ENCODE data around the gene FRMD8. TPM values are rescaled to one million over a fixed set of nuclear protein-coding genes. Genes with fewer than 3 reads are reported as not detected.

Gene FRMD8
- total and polyA plus RNA-seq, 9 of the 15 experiments (the other 6 are each of a cell fraction or from before 2014, with no cell fraction given), result 4.5 to 54.5 (median 15.8) TPM

DNA sequence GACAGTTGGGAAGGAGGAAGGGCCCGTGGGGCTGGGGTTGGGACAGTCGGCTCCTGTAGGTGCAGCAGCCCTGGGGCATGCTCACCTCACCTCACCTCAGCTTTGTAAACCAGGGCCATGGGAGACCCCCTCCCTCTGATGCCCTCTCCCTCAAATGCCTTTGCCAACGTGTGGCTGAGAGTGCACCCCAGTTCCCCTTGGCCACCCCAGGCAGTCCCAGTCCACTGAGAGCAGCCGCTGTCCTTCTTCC lies 31.9 kb downstream of the FRMD8 start:
- ChIA-PET CTCF (ENCODE audit: low intra/inter-chr PET ratio) (interaction anchor here (0.5 kb wide), 1 partner anchor 88 kb away, joined by 3 read pairs; no protein-coding TSS in a partner anchor), POLR2A (interaction anchor here (2.0 to 17.3 kb wide), 6 partner anchors 7 to 88 kb away, joined by 10 to 1349 read pairs (median 218); partner anchors contain the start of genes FRMD8, MALAT1, NEAT1 and SLC25A45)
- Histone ChIP-seq H3K27ac (ENCODE audit: extremely low read depth, low read depth, low read length) (peak overlapping the region; percentile 98), H3K9ac (ENCODE audit: insufficient read depth in 1 of 2, low read depth in 2 of 2, low read length in 2 of 2) (peak overlapping the region; percentile 88 to 98), H3K36me3 (ENCODE audit: control insufficient read depth, insufficient read depth, low read length) (peaks cover 11% of the 10 kb centered on the region; the same call in 2 of the 3 replicates), H3K4me1 (replicated peaks in 1 of 2; ENCODE audit: control insufficient read depth in 2 of 2, insufficient read depth in 2 of 2, low read length in 2 of 2) (peaks cover 51 to 74% of the 10 kb centered on the region in 2 experiments), H3K4me2 (ENCODE audit: insufficient read depth, low read length) (peak overlapping the region; percentile 91), H3K79me2 (ENCODE audit: control insufficient read depth, insufficient read depth, low read length) (peaks cover 68% of the 10 kb centered on the region), H2AFZ (ENCODE audit: low read depth, low read length) (peak overlapping the region; percentile 70), H3K9me1 (ENCODE audit: control insufficient read depth, insufficient read depth, low read length) (no peaks in the 10 kb centered on the region), H3K4me3 (peak overlapping the region; percentile 43; the same call in 1 of the 2 replicates), H4K20me1 (replicated peaks; ENCODE audit: control insufficient read depth, insufficient read depth, low read length) (peaks cover 6% of the 10 kb centered on the region), H3K9me3 (replicated peaks; ENCODE audit: control insufficient read depth, insufficient read depth, low read depth, low read length) (no peaks in the 10 kb centered on the region), H3K27me3 (ENCODE audit: control insufficient read depth in 2 of 2, insufficient read depth in 2 of 2, low read length in 2 of 2) (no peaks in the 10 kb centered on the region)
- intact Hi-C loops (cut with micrococcal nuclease) (no loop called here), in situ Hi-C loops (cut with MboI) (loop anchor here (5.0 kb wide), 1 partner anchor 94 kb away; no protein-coding TSS in a partner anchor)
- BruUV-seq (replicated peaks), result no TSS peak
- ATAC-seq (no peak), FAIRE-seq (no peak), DNase-seq (ENCODE audit: extremely low read depth in 1 of 4, low spot score in 3 of 4) (peak in 1 of 4 experiments; percentile 66)
- 6% methylated on average over 2 of the region's 4 CpGs for WGBS (ENCODE audit: insufficient coverage, low coverage, missing lambda C conversion rate)
- no peak for TF ChIP-seq NR2F6 (CRISPR knock-in tag; IDR thresholded peaks at IDR 0.05)
- TF ChIP-seq, protein P1, sequence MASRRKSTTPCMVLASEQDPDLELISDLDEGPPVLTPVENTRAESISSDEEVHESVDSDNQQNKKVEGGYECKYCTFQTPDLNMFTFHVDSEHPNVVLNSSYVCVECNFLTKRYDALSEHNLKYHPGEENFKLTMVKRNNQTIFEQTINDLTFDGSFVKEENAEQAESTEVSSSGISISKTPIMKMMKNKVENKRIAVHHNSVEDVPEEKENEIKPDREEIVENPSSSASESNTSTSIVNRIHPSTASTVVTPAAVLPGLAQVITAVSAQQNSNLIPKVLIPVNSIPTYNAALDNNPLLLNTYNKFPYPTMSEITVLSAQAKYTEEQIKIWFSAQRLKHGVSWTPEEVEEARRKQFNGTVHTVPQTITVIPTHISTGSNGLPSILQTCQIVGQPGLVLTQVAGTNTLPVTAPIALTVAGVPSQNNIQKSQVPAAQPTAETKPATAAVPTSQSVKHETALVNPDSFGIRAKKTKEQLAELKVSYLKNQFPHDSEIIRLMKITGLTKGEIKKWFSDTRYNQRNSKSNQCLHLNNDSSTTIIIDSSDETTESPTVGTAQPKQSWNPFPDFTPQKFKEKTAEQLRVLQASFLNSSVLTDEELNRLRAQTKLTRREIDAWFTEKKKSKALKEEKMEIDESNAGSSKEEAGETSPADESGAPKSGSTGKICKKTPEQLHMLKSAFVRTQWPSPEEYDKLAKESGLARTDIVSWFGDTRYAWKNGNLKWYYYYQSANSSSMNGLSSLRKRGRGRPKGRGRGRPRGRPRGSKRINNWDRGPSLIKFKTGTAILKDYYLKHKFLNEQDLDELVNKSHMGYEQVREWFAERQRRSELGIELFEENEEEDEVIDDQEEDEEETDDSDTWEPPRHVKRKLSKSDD (conservative IDR thresholded peaks at IDR 0.05; ENCODE audit: low read length), result no peak
- no peak for TF ChIP-seq XRCC4 (IDR thresholded peaks at IDR 0.05; ENCODE audit: extremely low read depth, insufficient read depth, insufficient read length)
- no peak for TF ChIP-seq ZNF699 (CRISPR knock-in tag; IDR thresholded peaks at IDR 0.05; ENCODE audit: insufficient replicate concordance)
- no peak for TF ChIP-seq PPARD (CRISPR knock-in tag; IDR thresholded peaks at IDR 0.05)
- no peak for TF ChIP-seq FOXJ3 (CRISPR knock-in tag; IDR thresholded peaks at IDR 0.05)
- TF ChIP-seq ZNF124 (CRISPR knock-in tag; IDR thresholded peaks at IDR 0.05), result no peak
- TF ChIP-seq CHD1 (IDR thresholded peaks at IDR 0.05; ENCODE audit: low read length), result peak; percentile 98
- TF ChIP-seq, protein P2, sequence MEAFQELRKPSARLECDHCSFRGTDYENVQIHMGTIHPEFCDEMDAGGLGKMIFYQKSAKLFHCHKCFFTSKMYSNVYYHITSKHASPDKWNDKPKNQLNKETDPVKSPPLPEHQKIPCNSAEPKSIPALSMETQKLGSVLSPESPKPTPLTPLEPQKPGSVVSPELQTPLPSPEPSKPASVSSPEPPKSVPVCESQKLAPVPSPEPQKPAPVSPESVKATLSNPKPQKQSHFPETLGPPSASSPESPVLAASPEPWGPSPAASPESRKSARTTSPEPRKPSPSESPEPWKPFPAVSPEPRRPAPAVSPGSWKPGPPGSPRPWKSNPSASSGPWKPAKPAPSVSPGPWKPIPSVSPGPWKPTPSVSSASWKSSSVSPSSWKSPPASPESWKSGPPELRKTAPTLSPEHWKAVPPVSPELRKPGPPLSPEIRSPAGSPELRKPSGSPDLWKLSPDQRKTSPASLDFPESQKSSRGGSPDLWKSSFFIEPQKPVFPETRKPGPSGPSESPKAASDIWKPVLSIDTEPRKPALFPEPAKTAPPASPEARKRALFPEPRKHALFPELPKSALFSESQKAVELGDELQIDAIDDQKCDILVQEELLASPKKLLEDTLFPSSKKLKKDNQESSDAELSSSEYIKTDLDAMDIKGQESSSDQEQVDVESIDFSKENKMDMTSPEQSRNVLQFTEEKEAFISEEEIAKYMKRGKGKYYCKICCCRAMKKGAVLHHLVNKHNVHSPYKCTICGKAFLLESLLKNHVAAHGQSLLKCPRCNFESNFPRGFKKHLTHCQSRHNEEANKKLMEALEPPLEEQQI (IDR thresholded peaks at IDR 0.05), result no peak
- TF ChIP-seq KDM2B (CRISPR knock-in tag; IDR thresholded peaks at IDR 0.05), result no peak
- TF ChIP-seq PHB2 (IDR thresholded peaks at IDR 0.05; ENCODE audit: low read depth), result no peak
- no peak for TF ChIP-seq KLF6 (CRISPR knock-in tag; IDR thresholded peaks at IDR 0.05; ENCODE audit: borderline replicate concordance)
- TF ChIP-seq RCOR1 (IDR thresholded peaks at IDR 0.05; ENCODE audit: borderline replicate concordance in 1 of 2, low read depth in 2 of 2, low read length in 2 of 2), result no peak
- no peak for TF ChIP-seq ZNF436 (CRISPR knock-in tag; IDR thresholded peaks at IDR 0.05)
- TF ChIP-seq, protein P3, sequence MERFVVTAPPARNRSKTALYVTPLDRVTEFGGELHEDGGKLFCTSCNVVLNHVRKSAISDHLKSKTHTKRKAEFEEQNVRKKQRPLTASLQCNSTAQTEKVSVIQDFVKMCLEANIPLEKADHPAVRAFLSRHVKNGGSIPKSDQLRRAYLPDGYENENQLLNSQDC (CRISPR knock-in tag; IDR thresholded peaks at IDR 0.05), result no peak
- no peak for TF ChIP-seq PTRF (tag; IDR thresholded peaks at IDR 0.05)
- TF ChIP-seq HEY1 (CRISPR knock-in tag; IDR thresholded peaks at IDR 0.05; ENCODE audit: borderline replicate concordance), result no peak
- TF ChIP-seq, protein P4, sequence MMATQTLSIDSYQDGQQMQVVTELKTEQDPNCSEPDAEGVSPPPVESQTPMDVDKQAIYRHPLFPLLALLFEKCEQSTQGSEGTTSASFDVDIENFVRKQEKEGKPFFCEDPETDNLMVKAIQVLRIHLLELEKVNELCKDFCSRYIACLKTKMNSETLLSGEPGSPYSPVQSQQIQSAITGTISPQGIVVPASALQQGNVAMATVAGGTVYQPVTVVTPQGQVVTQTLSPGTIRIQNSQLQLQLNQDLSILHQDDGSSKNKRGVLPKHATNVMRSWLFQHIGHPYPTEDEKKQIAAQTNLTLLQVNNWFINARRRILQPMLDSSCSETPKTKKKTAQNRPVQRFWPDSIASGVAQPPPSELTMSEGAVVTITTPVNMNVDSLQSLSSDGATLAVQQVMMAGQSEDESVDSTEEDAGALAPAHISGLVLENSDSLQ (IDR thresholded peaks at IDR 0.05), result no peak

Data from K562 (cell line).